ENCODE data around the gene NUP214.

NUP214 gene

GRCh38 chr9:131169563-131170240 is 44.3 kb downstream of the NUP214 start:
- WGBS (ENCODE audit: insufficient coverage): 100% methylated on average over 3 of the region's 7 CpGs
- Histone ChIP-seq H3K9me3 (ENCODE audit: control extremely low read depth in 1 of 5, control insufficient read depth in 4 of 5, insufficient read depth in 2 of 5, low read depth in 1 of 5, low read length in 4 of 5) (no peaks in the 10 kb centered on the region), H3K4me1 (ENCODE audit: control extremely low read depth in 1 of 4, control insufficient read depth in 4 of 4, insufficient read depth in 4 of 4, low read length in 3 of 4) (no peaks in the 10 kb centered on the region), H3K27ac (ENCODE audit: insufficient read depth in 1 of 2, low read depth in 1 of 2, low read length in 2 of 2, poor library complexity in 1 of 2, severe bottlenecking in 2 of 2) (no peak overlapping the region), H3K4me3 (ENCODE audit: control insufficient read depth in 1 of 7, extremely low read depth in 1 of 7, insufficient read depth in 4 of 7, low read depth in 2 of 7, low read length in 6 of 7) (no peak overlapping the region), H3K27me3 (replicated peaks in 2 of 5; ENCODE audit: control insufficient read depth in 4 of 5, insufficient read depth in 5 of 5, low read length in 4 of 5) (no peaks in the 10 kb centered on the region), H3K36me3 (ENCODE audit: control insufficient read depth in 4 of 4, insufficient read depth in 4 of 4, low read length in 3 of 4) (peaks cover 9 to 45% (median 22%) of the 10 kb centered on the region in 4 experiments)
- DNase-seq: no peak
- ChIA-PET POLR2A (no interaction called here), CTCF (interaction anchor here (1.2 kb wide), 1 partner anchor 167 kb away, joined by 3 read pairs; no protein-coding TSS in a partner anchor)

GRCh38 chr9:131173995-131174394 is 48.6 kb downstream of the NUP214 start:
- POLR2A ChIA-PET: no interaction called here
- no peak for DNase-seq

GRCh38 chr9:131174681-131175239 is 49.4 kb downstream of the NUP214 start:
- Histone ChIP-seq H3K36me3 (ENCODE audit: control insufficient read depth in 4 of 4, insufficient read depth in 4 of 4, low read length in 3 of 4) (peaks cover 34 to 66% (median 45%) of the 10 kb centered on the region in 4 experiments), H3K4me1 (ENCODE audit: control extremely low read depth in 1 of 4, control insufficient read depth in 4 of 4, insufficient read depth in 4 of 4, low read length in 3 of 4) (peaks cover 3 to 9% (median 6%) of the 10 kb centered on the region in 4 experiments), H3K4me3 (ENCODE audit: control insufficient read depth in 1 of 7, extremely low read depth in 1 of 7, insufficient read depth in 4 of 7, low read depth in 2 of 7, low read length in 6 of 7) (no peak overlapping the region), H3K9me3 (ENCODE audit: control extremely low read depth in 1 of 5, control insufficient read depth in 4 of 5, insufficient read depth in 2 of 5, low read depth in 1 of 5, low read length in 4 of 5) (no peaks in the 10 kb centered on the region), H3K27me3 (replicated peaks in 2 of 5; ENCODE audit: control insufficient read depth in 4 of 5, insufficient read depth in 5 of 5, low read length in 4 of 5) (no peaks in the 10 kb centered on the region), H3K27ac (ENCODE audit: insufficient read depth in 1 of 2, low read depth in 1 of 2, low read length in 2 of 2, poor library complexity in 1 of 2, severe bottlenecking in 2 of 2) (no peak overlapping the region)
- POLR2A ChIA-PET: no interaction called here
- DNase-seq: no peak
- CTCF ChIA-PET: interaction anchor here (0.6 to 8.6 kb wide), 2 partner anchors 34 to 162 kb away, joined by 3 to 107 read pairs; no protein-coding TSS in a partner anchor
- WGBS (ENCODE audit: insufficient coverage): no CpG with 5 or more reads among the region's 1 CpG

More at GRCh38 chr9:131173995-131174394, 48.6 kb downstream of the NUP214 start:
- WGBS (ENCODE audit: insufficient coverage): 100% methylated on average over 8 of the region's 10 CpGs
- H3K27me3 ChIP-seq (replicated peaks in 2 of 5; ENCODE audit: control insufficient read depth in 4 of 5, insufficient read depth in 5 of 5, low read length in 4 of 5): no peaks in the 10 kb centered on the region
- H3K4me1 ChIP-seq (ENCODE audit: control extremely low read depth in 1 of 4, control insufficient read depth in 4 of 4, insufficient read depth in 4 of 4, low read length in 3 of 4): peaks cover 0 to 5% (median 0%) of the 10 kb centered on the region in 4 experiments
- CTCF ChIA-PET: interaction anchor here (0.6 to 1.0 kb wide), 2 partner anchors 12 to 35 kb away, joined by 3 to 4 read pairs; no protein-coding TSS in a partner anchor
- no peak overlapping the region for H3K4me3 ChIP-seq (ENCODE audit: control insufficient read depth in 1 of 7, extremely low read depth in 1 of 7, insufficient read depth in 4 of 7, low read depth in 2 of 7, low read length in 6 of 7)
- peaks cover 27 to 59% (median 38%) of the 10 kb centered on the region in 4 experiments for H3K36me3 ChIP-seq (ENCODE audit: control insufficient read depth in 4 of 4, insufficient read depth in 4 of 4, low read length in 3 of 4)
- H3K9me3 ChIP-seq (ENCODE audit: control extremely low read depth in 1 of 5, control insufficient read depth in 4 of 5, insufficient read depth in 2 of 5, low read depth in 1 of 5, low read length in 4 of 5): no peaks in the 10 kb centered on the region
- no peak overlapping the region for H3K27ac ChIP-seq (ENCODE audit: insufficient read depth in 1 of 2, low read depth in 1 of 2, low read length in 2 of 2, poor library complexity in 1 of 2, severe bottlenecking in 2 of 2)

DNA sequence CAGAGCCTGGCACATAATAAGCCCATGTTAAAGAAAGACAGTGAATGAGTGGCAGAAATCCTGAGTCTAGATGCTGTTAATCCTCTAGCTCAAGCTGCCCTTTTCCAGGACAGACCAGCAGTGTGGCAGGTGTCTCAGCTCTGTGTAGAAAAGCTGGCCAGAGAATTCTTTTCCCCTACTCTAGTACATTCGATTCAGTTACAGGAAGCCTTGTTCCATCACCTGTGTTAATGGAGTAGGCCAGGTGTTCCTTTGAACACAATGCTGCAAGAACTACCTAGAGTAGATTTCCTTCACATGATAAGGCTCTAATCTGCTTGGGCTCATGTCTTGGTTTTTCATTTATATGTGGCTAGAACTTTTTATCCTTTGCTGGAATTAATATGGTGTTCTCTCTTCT is 52.5 kb downstream of the NUP214 start:
- H3K27me3 ChIP-seq (replicated peaks in 2 of 5; ENCODE audit: control insufficient read depth in 4 of 5, insufficient read depth in 5 of 5, low read length in 4 of 5): no peaks in the 10 kb centered on the region
- ChIA-PET POLR2A (interaction anchor here (0.6 kb wide), 1 partner anchor 124 kb away, joined by 4 read pairs; no protein-coding TSS in a partner anchor), CTCF (interaction anchor here (0.6 to 8.6 kb wide), 21 partner anchors 8 to 169 kb away, joined by 3 to 107 read pairs (median 5); no protein-coding TSS in a partner anchor)
- H3K9me3 ChIP-seq (ENCODE audit: control extremely low read depth in 1 of 5, control insufficient read depth in 4 of 5, insufficient read depth in 2 of 5, low read depth in 1 of 5, low read length in 4 of 5): no peaks in the 10 kb centered on the region
- no peak overlapping the region for H3K27ac ChIP-seq (ENCODE audit: insufficient read depth in 1 of 2, low read depth in 1 of 2, low read length in 2 of 2, poor library complexity in 1 of 2, severe bottlenecking in 2 of 2)
- H3K4me3 ChIP-seq (ENCODE audit: control insufficient read depth in 1 of 7, extremely low read depth in 1 of 7, insufficient read depth in 4 of 7, low read depth in 2 of 7, low read length in 6 of 7): no peak overlapping the region
- peaks cover 37 to 72% (median 48%) of the 10 kb centered on the region in 4 experiments for H3K36me3 ChIP-seq (ENCODE audit: control insufficient read depth in 4 of 4, insufficient read depth in 4 of 4, low read length in 3 of 4)
- DNase-seq: no peak
- WGBS (ENCODE audit: insufficient coverage): no CpG with 5 or more reads among the region's 1 CpG
- H3K4me1 ChIP-seq (ENCODE audit: control extremely low read depth in 1 of 4, control insufficient read depth in 4 of 4, insufficient read depth in 4 of 4, low read length in 3 of 4): peaks cover 3 to 11% (median 8%) of the 10 kb centered on the region in 4 experiments

GRCh38 chr9:131178382-131178781 is 53.0 kb downstream of the NUP214 start:
- H3K4me1 ChIP-seq (ENCODE audit: control extremely low read depth in 1 of 4, control insufficient read depth in 4 of 4, insufficient read depth in 4 of 4, low read length in 3 of 4): peaks cover 3 to 11% (median 8%) of the 10 kb centered on the region in 4 experiments
- POLR2A ChIA-PET: no interaction called here
- CTCF ChIA-PET: interaction anchor here (0.6 to 8.6 kb wide), 23 partner anchors 11 to 168 kb away, joined by 3 to 107 read pairs (median 4); no protein-coding TSS in a partner anchor
- no peak overlapping the region for H3K4me3 ChIP-seq (ENCODE audit: control insufficient read depth in 1 of 7, extremely low read depth in 1 of 7, insufficient read depth in 4 of 7, low read depth in 2 of 7, low read length in 6 of 7)
- H3K27me3 ChIP-seq (replicated peaks in 2 of 5; ENCODE audit: control insufficient read depth in 4 of 5, insufficient read depth in 5 of 5, low read length in 4 of 5): no peaks in the 10 kb centered on the region
- H3K27ac ChIP-seq (ENCODE audit: insufficient read depth in 1 of 2, low read depth in 1 of 2, low read length in 2 of 2, poor library complexity in 1 of 2, severe bottlenecking in 2 of 2): no peak overlapping the region
- H3K36me3 ChIP-seq (ENCODE audit: control insufficient read depth in 4 of 4, insufficient read depth in 4 of 4, low read length in 3 of 4): peaks cover 39 to 71% (median 49%) of the 10 kb centered on the region in 4 experiments
- peak; percentile 69 to 90 (median 86) for DNase-seq
- WGBS (ENCODE audit: insufficient coverage): 7% methylated on average over 4 of the region's 4 CpGs
- no peaks in the 10 kb centered on the region for H3K9me3 ChIP-seq (ENCODE audit: control extremely low read depth in 1 of 5, control insufficient read depth in 4 of 5, insufficient read depth in 2 of 5, low read depth in 1 of 5, low read length in 4 of 5)

DNA sequence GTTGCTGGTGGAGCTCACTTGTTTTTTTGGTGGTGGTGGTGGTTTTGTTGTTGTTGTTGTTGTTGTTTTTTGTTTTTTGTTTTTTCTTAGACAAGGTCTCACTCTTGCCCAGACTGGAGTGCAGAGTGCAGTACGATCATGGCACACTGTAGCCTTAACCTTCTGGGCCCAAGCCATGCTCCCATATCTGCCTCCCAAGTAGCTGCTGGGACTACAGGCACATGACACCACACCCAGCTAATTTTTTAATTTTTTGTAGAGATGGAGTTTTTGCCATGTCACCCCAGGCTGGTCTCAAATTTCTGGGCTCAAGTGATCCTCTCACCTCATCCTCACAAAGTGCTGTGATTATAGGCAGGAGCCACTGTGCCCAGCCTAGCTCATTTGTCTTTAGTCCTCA is 53.5 kb downstream of the NUP214 start:
- Histone ChIP-seq H3K27ac (ENCODE audit: insufficient read depth in 1 of 2, low read depth in 1 of 2, low read length in 2 of 2, poor library complexity in 1 of 2, severe bottlenecking in 2 of 2) (no peak overlapping the region), H3K4me1 (ENCODE audit: control extremely low read depth in 1 of 4, control insufficient read depth in 4 of 4, insufficient read depth in 4 of 4, low read length in 3 of 4) (peaks cover 3 to 11% (median 8%) of the 10 kb centered on the region in 4 experiments), H3K27me3 (replicated peaks in 2 of 5; ENCODE audit: control insufficient read depth in 4 of 5, insufficient read depth in 5 of 5, low read length in 4 of 5) (no peaks in the 10 kb centered on the region), H3K36me3 (ENCODE audit: control insufficient read depth in 4 of 4, insufficient read depth in 4 of 4, low read length in 3 of 4) (peaks cover 38 to 65% (median 46%) of the 10 kb centered on the region in 4 experiments), H3K9me3 (ENCODE audit: control extremely low read depth in 1 of 5, control insufficient read depth in 4 of 5, insufficient read depth in 2 of 5, low read depth in 1 of 5, low read length in 4 of 5) (no peaks in the 10 kb centered on the region), H3K4me3 (ENCODE audit: control insufficient read depth in 1 of 7, extremely low read depth in 1 of 7, insufficient read depth in 4 of 7, low read depth in 2 of 7, low read length in 6 of 7) (no peak overlapping the region)
- 100% methylated on average over 1 of the region's 1 CpG for WGBS (ENCODE audit: insufficient coverage)
- CTCF ChIA-PET: interaction anchor here (0.7 to 8.6 kb wide), 15 partner anchors 12 to 173 kb away, joined by 3 to 107 read pairs (median 6); no protein-coding TSS in a partner anchor
- POLR2A ChIA-PET: no interaction called here
- DNase-seq: no peak
